Stomach (tissue), 4 donors: Measurements from ENCODE around the gene VAV2.

ENCODE experiments used
- EP300 ChIP-seq: sonication (generic); formaldehyde crosslinking; IDR thresholded peaks from one replicate; pipeline ENCODE4 v1.6.1; 2017; ENCODE audit warnings: antibody characterized with exemption
- POLR2A ChIP-seq, 4 donors: fragments of 450-650 bp; IDR thresholded peaks; one replicate each; pipeline ENCODE4 v1.6.1; 2016; ENCODE audit warnings: antibody characterized with exemption in 4 of 4, control low read depth in 2 of 4, mild to moderate bottlenecking in 1 of 4, moderate library complexity in 1 of 4
- TF ChIP-seq, protein P1 (sequence below), 7 experiments: fragments of 450-650 bp in 4 of 7; fragments of 200-600 bp in 3 of 7; sonication (generic) in 3 of 7; IDR thresholded peaks; one replicate each; pipeline ENCODE4 v1.5.1; 2016 to 2019; ENCODE audit warnings: antibody characterized with exemption in 7 of 7, control low read depth in 2 of 7, mild to moderate bottlenecking in 1 of 7

DNA sequence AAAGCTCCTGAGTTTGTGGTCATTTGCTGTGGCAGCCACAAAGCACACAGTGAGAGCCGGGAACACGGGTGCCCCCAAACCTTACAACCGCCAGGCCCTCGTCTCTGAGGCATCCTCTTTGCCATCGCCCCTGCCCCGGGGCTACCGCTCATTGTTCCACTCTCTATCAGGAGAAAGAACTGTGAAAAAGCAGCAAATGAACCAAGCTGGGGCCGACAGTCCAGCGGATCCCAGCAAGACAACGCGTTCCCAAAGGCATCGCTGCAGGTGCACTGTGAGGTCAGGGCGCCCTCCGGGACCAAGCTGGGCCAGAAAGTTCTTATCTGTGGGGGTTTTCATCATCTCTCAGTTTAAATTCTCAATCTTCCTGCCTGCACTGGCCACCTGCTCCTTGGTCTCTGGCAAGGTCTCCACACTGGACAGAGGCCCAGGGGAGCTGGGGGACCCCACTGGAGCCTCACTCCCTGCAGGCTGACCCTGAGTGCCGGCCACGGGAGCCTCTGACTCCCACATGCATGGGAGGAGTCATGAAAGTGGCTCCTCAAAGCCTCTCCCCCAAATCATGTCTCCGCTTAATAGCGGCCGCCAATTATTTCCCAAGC lies 32.1 kb downstream of the VAV2 start:
- TF ChIP-seq, protein P1, sequence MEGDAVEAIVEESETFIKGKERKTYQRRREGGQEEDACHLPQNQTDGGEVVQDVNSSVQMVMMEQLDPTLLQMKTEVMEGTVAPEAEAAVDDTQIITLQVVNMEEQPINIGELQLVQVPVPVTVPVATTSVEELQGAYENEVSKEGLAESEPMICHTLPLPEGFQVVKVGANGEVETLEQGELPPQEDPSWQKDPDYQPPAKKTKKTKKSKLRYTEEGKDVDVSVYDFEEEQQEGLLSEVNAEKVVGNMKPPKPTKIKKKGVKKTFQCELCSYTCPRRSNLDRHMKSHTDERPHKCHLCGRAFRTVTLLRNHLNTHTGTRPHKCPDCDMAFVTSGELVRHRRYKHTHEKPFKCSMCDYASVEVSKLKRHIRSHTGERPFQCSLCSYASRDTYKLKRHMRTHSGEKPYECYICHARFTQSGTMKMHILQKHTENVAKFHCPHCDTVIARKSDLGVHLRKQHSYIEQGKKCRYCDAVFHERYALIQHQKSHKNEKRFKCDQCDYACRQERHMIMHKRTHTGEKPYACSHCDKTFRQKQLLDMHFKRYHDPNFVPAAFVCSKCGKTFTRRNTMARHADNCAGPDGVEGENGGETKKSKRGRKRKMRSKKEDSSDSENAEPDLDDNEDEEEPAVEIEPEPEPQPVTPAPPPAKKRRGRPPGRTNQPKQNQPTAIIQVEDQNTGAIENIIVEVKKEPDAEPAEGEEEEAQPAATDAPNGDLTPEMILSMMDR (IDR thresholded peaks at IDR 0.05): no peak
- TF ChIP-seq EP300: no peak
- TF ChIP-seq POLR2A (IDR thresholded peaks at IDR 0.05): no peak
